GM12878 (cell line): Measurements from ENCODE around the gene WFDC9. TPM values are rescaled to one million over a fixed set of nuclear protein-coding genes. Genes with fewer than 3 reads are reported as not detected.

Experiments used
- ATAC-seq: fragments of 200-7000 bp; cut with Tn5 transposase; 3 replicates; pipeline ENCODE4 v1.9.1; 2020; ENCODE audit warnings: mild to moderate bottlenecking, moderate library complexity
- BruUV-seq: library from RNA; stranded (reverse); fragments of 400-500 nt; replicated peaks from 2 replicates; lab custom pipeline; 2021; lab: Mats Ljungman, UMichigan
- CTCF ChIA-PET: fragments of 300-600 bp; sonication (Branson Sonifier 250); formaldehyde crosslinking; extraction: SDS; loops from one replicate; lab custom pipeline; 2021; ENCODE audit warnings: inconsistent platforms; lab: Yijun Ruan, JAX
- POLR2A ChIA-PET: fragments of 350-600 bp; formaldehyde crosslinking; extraction: SDS; loops from one replicate; lab custom pipeline; 2021; ENCODE audit warnings: inconsistent platforms; lab: Charles Lee
- RAD21 ChIA-PET: fragments of 300-600 bp; sonication (Branson Sonifier 250); formaldehyde crosslinking; loops from one replicate; lab custom pipeline; 2023; ENCODE audit warnings: antibody characterized with exemption; ENCODE audit not compliant: unreplicated experiment; lab: Charles Lee
- SMC1A ChIA-PET: fragments of 300-600 bp; sonication (Branson Sonifier 250); formaldehyde crosslinking; loops from one replicate; lab custom pipeline; 2023; ENCODE audit not compliant: unreplicated experiment, uncharacterized antibody; lab: Charles Lee
- DNase-seq: peaks from one replicate; pipeline ENCODE4 v3.0.0-alpha.2; 2011; ENCODE audit warnings: low read depth, low spot score
- FAIRE-seq: peaks from 3 replicates; lab custom pipeline; 2011; peaks lifted over from hg19 to GRCh38; lab: Jason Lieb, UNC
- H2AFZ ChIP-seq: 2 replicates; pipeline ENCODE4 v1.6.0; 2011; ENCODE audit warnings: low read depth, low read length, control low read depth; ENCODE audit not compliant: control insufficient read depth
- H3K27ac ChIP-seq: 2 replicates; pipeline ENCODE4 v1.5.1; 2011; ENCODE audit warnings: control low read depth; ENCODE audit not compliant: control insufficient read depth, insufficient read depth
- H3K27me3 ChIP-seq, 2 experiments: replicated peaks in 1 of 2; 2 replicates each; pipeline versions ENCODE4 v1.6.0 to v1.6.1; 2011; ENCODE audit warnings: low read length in 1 of 2; ENCODE audit not compliant: control insufficient read depth in 2 of 2, insufficient read depth in 2 of 2
- H3K36me3 ChIP-seq, 2 experiments: 2 replicates each; pipeline ENCODE4 v1.5.1; 2011; ENCODE audit warnings: low read length in 1 of 2; ENCODE audit not compliant: control insufficient read depth in 2 of 2, insufficient read depth in 2 of 2
- H3K4me1 ChIP-seq: 2 replicates; pipeline ENCODE4 v1.6.1; 2011; ENCODE audit warnings: mild to moderate bottlenecking, low read length, moderate library complexity, mixed read lengths; ENCODE audit not compliant: control insufficient read depth, insufficient read depth
- H3K4me2 ChIP-seq: 2 replicates; pipeline ENCODE4 v1.6.0; 2011; ENCODE audit warnings: control low read depth; ENCODE audit not compliant: control insufficient read depth, insufficient read depth
- H3K4me3 ChIP-seq: fragments of 200-600 bp; sonication (generic); 2 replicates; pipeline ENCODE4 v1.5.1; 2016
- H3K79me2 ChIP-seq: 2 replicates; pipeline ENCODE4 v1.6.0; 2011; ENCODE audit warnings: low read length; ENCODE audit not compliant: control insufficient read depth, insufficient read depth
- H3K9ac ChIP-seq: 2 replicates; pipeline ENCODE4 v1.8.0; 2011; ENCODE audit warnings: low read length, control low read depth, mixed read lengths; ENCODE audit not compliant: control insufficient read depth, insufficient read depth
- H3K9me3 ChIP-seq: replicated peaks from 3 replicates; pipeline ENCODE4 v1.5.1; 2011; ENCODE audit warnings: mild to moderate bottlenecking, low read length; ENCODE audit not compliant: control insufficient read depth, insufficient read depth
- H4K20me1 ChIP-seq: 2 replicates; pipeline ENCODE4 v1.6.0; 2011; ENCODE audit not compliant: control insufficient read depth, insufficient read depth
- GATAD2B ChIP-seq: fragments of 450-650 bp; conservative IDR thresholded peaks from 2 replicates; pipeline ENCODE4 v1.6.1; 2017; ENCODE audit warnings: low read depth, mild to moderate bottlenecking, moderate library complexity
- HCFC1 ChIP-seq: fragments of 150-350 bp; IDR thresholded peaks from 2 replicates; pipeline ENCODE4 v1.6.1; 2014; ENCODE audit warnings: low read length
- HDAC2 ChIP-seq: fragments of 200-600 bp; sonication (generic); IDR thresholded peaks from 2 replicates; pipeline ENCODE4 v1.6.1; 2017
- MTA2 ChIP-seq: fragments of 450-650 bp; IDR thresholded peaks from 2 replicates; pipeline ENCODE4 v1.6.1; 2016; ENCODE audit warnings: low read depth, mild to moderate bottlenecking, moderate library complexity
- MYC ChIP-seq: IDR thresholded peaks from 2 replicates; pipeline ENCODE4 v1.6.1; 2011; ENCODE audit warnings: mild to moderate bottlenecking, low read length, moderate library complexity, inconsistent platforms; ENCODE audit not compliant: insufficient read depth, insufficient replicate concordance, insufficient read length, severe bottlenecking
- NFYA ChIP-seq: IDR thresholded peaks from 2 replicates; pipeline ENCODE4 v1.6.1; 2011; ENCODE audit warnings: low read depth, mild to moderate bottlenecking, low read length, improper control_type of control experiment, borderline replicate concordance
- NFYB ChIP-seq: IDR thresholded peaks from 2 replicates; pipeline ENCODE4 v1.6.1; 2011; ENCODE audit warnings: low read depth, mild to moderate bottlenecking, low read length, improper control_type of control experiment, moderate library complexity; ENCODE audit not compliant: insufficient read depth
- POLR2AphosphoS5 ChIP-seq: IDR thresholded peaks from 2 replicates; pipeline ENCODE4 v1.6.1; 2011; ENCODE audit warnings: mild to moderate bottlenecking, low read length, inconsistent platforms
- RCOR1 ChIP-seq: conservative IDR thresholded peaks from 2 replicates; pipeline ENCODE4 v1.6.1; 2012; ENCODE audit warnings: low read depth, low read length, improper control_type of control experiment
- SMAD1 ChIP-seq: fragments of 450-650 bp; IDR thresholded peaks from 2 replicates; pipeline ENCODE4 v1.6.1; 2018; ENCODE audit warnings: mild to moderate bottlenecking, low read depth; ENCODE audit not compliant: partially characterized antibody
- TCF3 ChIP-seq: IDR thresholded peaks from 2 replicates; pipeline ENCODE4 v1.6.1; 2012; ENCODE audit warnings: low read depth, mild to moderate bottlenecking, low read length, borderline replicate concordance; ENCODE audit not compliant: insufficient read depth
- ZNF274 ChIP-seq: IDR thresholded peaks from one replicate; pipeline ENCODE4 v1.8.0; 2011; ENCODE audit not compliant: insufficient read length, insufficient read depth
- ZZZ3 ChIP-seq: IDR thresholded peaks from 2 replicates; pipeline ENCODE4 v1.6.1; 2011; ENCODE audit warnings: low read depth; ENCODE audit not compliant: control insufficient read depth, insufficient read length
- in situ Hi-C: fragments of 300-500 bp; cut with MboI; formaldehyde crosslinking; loops from 9 replicates; pipeline ENCODE4 v1.14.3; 2018; ENCODE audit warnings: mixed read lengths
- intact Hi-C: fragments of 100-400 bp; cut with micrococcal nuclease; formaldehyde crosslinking; loops from one replicate; pipeline ENCODE4 v1.14.2; 2022; ENCODE audit not compliant: unreplicated experiment
- polyA plus RNA-seq, 11 experiments: library from polyadenylated mRNA; depleted of rRNA in 4 of 11; unstranded in 6 of 11; stranded (reverse) in 5 of 11; fragments of >200 nt; fragmentation: Nextera tagmentation in 4 of 11; fragmentation: Illumina TruSeq in 1 of 11; extraction: Ambion mirVana in 4 of 11; extraction: Trizol in 1 of 11; gene quantifications; 1 replicate in 1 of 11; 2 replicates in 10 of 11; pipeline versions ENCODE4 v1.2.1 to v1.2.3, GENCODE V29; 2011 to 2016; ENCODE audit warnings: inconsistent platforms in 2 of 11, missing spikeins in 2 of 11, low read depth in 1 of 11
- total RNA-seq, 4 experiments: library from RNA; depleted of rRNA in 3 of 4; stranded (reverse); fragments of >200 nt in 3 of 4; fragmentation: Illumina TruSeq in 1 of 4; extraction: Trizol in 1 of 4; gene quantifications; 2 replicates each; pipeline versions ENCODE4 v1.2.1 to v1.2.3, GENCODE V29; 2013 to 2021
- TF ChIP-seq, protein P1 (sequence below): fragments of 450-650 bp; IDR thresholded peaks from 2 replicates; pipeline ENCODE4 v1.6.1; 2016; ENCODE audit warnings: mild to moderate bottlenecking

Gene WFDC9
- total and polyA plus RNA-seq, 10 of the 15 experiments (the other 5 are each of a cell fraction or from before 2014, with no cell fraction given) = not detected

DNA sequence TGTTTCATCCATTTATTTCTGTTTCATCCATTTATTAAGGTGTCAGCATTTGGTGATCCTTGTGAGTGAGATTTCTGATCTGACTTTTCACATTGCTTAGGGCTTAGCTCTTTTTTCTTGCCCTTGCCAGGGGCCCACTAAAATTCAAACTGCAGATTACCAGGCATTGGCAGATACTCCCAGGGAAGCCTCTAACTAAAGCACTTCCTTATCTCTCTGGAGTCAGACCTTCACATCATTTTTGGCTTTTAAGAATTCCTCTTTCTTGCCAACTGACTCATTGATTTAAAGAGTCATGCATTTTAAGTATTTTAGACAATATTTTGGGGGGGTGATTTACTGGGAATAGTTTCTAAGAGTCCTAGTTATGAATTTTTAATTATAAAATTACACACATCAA is 49.4 kb downstream of the WFDC9 start:
- Histone ChIP-seq H4K20me1 (no peaks in the 10 kb centered on the region), H3K27ac (no peak overlapping the region), H3K4me3 (no peak overlapping the region), H3K27me3 (peaks cover 0 to 3% of the 10 kb centered on the region in 2 experiments; a peak in 2 of 4 replicates), H3K36me3 (no peaks in the 10 kb centered on the region), H3K9ac (no peak overlapping the region), H3K9me3 (no peaks in the 10 kb centered on the region), H3K79me2 (no peaks in the 10 kb centered on the region), H3K4me2 (no peak overlapping the region), H2AFZ (no peak overlapping the region), H3K4me1 (no peaks in the 10 kb centered on the region)
- no peak for DNase-seq
- TF ChIP-seq NFYA = no peak
- TF ChIP-seq ZZZ3 = no peak
- TF ChIP-seq NFYB = no peak
- TF ChIP-seq POLR2AphosphoS5 = no peak
- TF ChIP-seq MYC = no peak
- TF ChIP-seq RCOR1 = no peak
- TF ChIP-seq HDAC2 = no peak
- TF ChIP-seq MTA2 = no peak
- TF ChIP-seq TCF3 = no peak
- TF ChIP-seq HCFC1 = no peak
- TF ChIP-seq SMAD1 = no peak
- TF ChIP-seq ZNF274 = no peak
- TF ChIP-seq, protein P1, sequence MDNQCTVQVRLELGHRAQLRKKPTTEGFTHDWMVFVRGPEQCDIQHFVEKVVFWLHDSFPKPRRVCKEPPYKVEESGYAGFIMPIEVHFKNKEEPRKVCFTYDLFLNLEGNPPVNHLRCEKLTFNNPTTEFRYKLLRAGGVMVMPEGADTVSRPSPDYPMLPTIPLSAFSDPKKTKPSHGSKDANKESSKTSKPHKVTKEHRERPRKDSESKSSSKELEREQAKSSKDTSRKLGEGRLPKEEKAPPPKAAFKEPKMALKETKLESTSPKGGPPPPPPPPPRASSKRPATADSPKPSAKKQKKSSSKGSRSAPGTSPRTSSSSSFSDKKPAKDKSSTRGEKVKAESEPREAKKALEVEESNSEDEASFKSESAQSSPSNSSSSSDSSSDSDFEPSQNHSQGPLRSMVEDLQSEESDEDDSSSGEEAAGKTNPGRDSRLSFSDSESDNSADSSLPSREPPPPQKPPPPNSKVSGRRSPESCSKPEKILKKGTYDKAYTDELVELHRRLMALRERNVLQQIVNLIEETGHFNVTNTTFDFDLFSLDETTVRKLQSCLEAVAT = no peak
- no peak for TF ChIP-seq GATAD2B
- intact Hi-C loops (no loop called here), in situ Hi-C loops (no loop called here)
- BruUV-seq = no TSS peak
- ChIA-PET CTCF (no interaction called here), SMC1A (no interaction called here), POLR2A (no interaction called here), RAD21 (no interaction called here)
- ATAC-seq = no peak
- FAIRE-seq = no peak
